Hepatocyte (in vitro differentiated cells): ENCODE results near the gene STK11.

Experiments
- CTCF ChIP-seq: fragments of 200-600 bp; sonication (generic); IDR thresholded peaks from 2 replicates; pipeline ENCODE4 v1.5.1; 2016; ENCODE audit warnings: antibody characterized with exemption, mild to moderate bottlenecking; ENCODE audit not compliant: poor library complexity
- EZH2phosphoT487 ChIP-seq: fragments of 200-600 bp; sonication (generic); IDR thresholded peaks from one replicate; pipeline ENCODE4 v1.6.1; 2018; ENCODE audit warnings: antibody characterized with exemption, mild to moderate bottlenecking, low read depth, moderate library complexity; ENCODE audit not compliant: unreplicated experiment, severe bottlenecking

GRCh38 chr19:1252221-1252820, 46.7 kb downstream of the STK11 start:
- TF ChIP-seq EZH2phosphoT487 = no peak
- TF ChIP-seq CTCF = no peak
